ENCODE data around the gene IL5RA.

The IL5RA gene

DNA sequence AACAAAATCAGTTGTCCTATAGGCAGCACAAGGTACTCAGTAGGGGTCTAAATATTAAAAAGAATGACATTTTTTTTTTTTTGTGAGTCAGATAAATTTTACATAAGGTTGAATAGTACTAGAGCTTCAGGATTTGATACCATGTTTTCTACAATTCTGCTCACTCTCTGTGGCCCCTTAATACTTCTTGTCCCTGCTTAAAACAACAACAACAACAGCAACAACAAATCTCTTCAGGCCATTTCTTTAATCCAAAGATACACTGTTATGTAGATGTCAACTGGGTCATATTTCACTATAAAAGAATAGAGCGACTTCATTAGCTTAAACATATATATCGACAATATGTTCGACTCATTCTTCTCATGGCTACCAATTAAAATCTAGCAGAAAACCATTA lies 3.0 kb downstream of the IL5RA start:
- DNase-seq, result no peak

DNA sequence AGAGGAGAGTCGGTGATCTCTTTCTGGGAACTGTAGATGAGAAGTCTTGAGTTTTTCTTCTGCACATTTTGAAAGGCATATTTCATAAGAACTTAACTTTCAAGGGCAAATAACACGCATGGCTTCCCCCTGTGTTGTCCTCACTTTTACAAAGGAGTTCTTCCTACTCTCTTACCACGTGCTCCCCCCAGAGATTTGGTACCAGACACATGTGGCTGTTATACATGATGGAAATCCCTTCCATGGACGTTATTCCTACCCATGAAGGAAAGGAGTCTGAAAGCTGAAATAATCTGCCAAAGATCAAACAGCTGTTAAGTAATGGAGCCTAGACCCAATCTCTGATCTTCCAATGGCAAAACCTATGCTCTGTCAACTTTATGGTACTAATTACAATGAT lies 4.4 kb downstream of the IL5RA start:
- DNase-seq, result no peak

DNA sequence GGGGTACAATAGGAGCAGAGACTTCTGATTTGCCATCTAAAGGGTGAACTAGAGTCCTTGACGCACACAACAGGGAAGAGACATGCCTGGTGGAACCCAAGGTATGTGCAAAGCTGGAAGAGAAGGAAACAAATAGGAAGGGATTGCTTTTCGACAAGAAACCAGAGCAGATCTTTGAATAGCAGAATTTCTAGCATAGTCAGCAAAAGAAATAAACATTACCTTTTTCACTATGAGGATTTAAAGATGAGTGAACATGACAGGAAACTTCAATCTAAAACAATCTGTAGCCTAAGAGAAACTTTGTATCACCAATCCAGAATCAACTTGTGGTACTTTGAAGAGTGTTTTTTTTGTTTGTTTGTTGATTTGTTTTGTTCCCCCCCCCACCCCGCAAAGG lies 4.9 kb downstream of the IL5RA start:
- DNase-seq, result no peak

GRCh38 chr3:3102751-3103150 lies 7.4 kb downstream of the IL5RA start:
- no peak for DNase-seq

- no peak for DNase-seq
These were observed 8.3 kb downstream of the IL5RA start for GRCh38 chr3:3101660-3102458.

DNA sequence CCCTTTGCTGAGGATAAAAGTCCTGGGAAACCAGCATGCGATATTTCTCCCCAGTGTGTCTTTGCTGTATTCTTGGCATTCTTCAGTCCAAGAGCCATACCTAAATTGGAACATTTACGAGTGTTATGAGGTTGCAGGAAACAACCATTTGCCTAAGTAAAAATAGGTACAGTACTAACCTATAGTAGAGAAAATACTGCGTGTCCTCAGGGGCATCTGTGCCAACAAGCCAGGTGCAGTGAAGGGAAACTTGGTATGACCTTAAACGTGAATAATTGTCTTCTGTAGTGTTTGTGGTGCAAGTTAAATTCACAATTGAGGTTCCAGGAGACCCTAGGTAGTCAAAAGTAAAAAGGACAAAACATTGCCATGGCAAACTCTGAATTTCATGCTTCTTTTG lies 12.2 kb downstream of the IL5RA start:
- DNase-seq, result no peak

DNA sequence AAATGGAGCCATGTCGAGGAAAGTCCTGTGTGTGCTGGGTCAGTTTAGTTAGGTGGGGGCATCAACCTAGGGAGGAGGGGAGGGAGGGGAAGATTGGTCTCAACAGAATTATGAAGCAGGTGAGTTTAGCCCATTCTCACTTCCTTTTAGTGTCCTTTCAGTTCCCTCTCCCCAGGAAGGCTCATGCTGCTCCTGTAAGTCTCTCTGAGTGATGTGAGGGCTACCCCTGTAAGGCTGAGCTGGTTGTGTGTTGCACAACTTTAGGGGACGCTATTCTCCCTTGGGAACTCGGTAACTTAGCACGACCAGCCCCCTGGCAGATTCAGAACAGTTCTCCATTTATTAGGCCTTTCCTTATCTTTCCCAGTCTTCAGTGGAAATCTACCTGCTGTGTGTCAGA lies 21.2 kb downstream of the IL5RA start:
- DNase-seq, result no peak

- DNase-seq, result no peak
These were observed 22.3 kb downstream of the IL5RA start for GRCh38 chr3:3087716-3088465.

- DNase-seq, result no peak
These were observed 22.9 kb downstream of the IL5RA start for GRCh38 chr3:3087279-3087678.

- DNase-seq, result no peak
These were observed 23.9 kb downstream of the IL5RA start for GRCh38 chr3:3086239-3086638.

GRCh38 chr3:3085782-3086181 lies 24.4 kb downstream of the IL5RA start:
- no peak for DNase-seq

DNA sequence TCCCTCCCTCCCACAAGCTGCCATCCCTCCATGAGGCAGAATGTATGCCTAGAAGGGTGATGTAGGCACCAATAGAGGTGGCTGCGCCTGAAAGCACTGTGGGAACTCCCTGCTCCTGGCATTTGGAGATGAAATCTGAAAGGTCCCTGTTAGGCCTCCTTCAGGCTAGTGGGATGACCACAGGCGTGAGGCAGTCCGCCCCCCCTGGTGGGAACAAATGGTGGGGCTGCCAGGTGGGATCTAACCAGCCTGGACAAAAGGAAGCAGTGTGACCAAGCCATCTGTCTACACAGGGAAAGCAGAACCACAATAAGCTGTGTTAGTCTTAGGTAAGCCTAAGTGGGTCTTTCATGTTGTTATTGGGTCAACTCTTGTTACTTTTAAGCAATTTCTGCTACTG lies 25.3 kb downstream of the IL5RA start:
- no peak for DNase-seq

DNA sequence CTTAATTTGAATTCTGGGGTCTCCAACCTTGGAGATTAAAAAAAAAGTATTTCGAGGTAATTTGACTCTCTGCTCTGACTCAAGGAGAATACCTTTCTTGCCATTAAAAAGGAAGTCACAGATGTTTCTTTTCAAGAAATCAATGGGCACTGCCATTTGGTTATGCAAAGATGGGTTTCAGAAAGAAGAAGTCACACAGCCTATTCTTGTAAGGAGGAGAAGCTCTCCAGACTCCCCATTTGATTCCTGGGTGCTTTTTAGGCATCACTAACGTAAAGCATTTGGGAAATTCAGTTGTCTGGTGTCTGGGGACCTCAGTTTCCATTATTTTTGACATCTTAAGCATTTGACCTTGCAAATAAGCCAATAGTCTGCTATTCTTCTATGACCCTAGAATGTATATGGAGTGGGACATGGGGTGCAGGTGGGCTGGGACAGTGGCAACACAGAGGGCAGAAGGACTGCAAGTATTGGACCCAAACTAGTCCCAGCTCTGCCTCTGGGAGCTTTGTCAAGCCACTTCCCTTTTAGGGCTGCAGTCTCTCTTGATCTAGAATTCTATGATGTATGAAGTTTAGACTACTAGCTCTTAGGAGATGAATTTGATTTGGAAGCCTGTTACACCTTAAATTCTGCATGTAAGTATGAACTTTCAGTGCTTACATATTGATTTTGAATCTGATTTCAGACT lies 27.8 kb downstream of the IL5RA start:
- no peak for DNase-seq

- no peak for DNase-seq
These were observed 28.6 kb downstream of the IL5RA start for GRCh38 chr3:3081381-3082233.

DNA sequence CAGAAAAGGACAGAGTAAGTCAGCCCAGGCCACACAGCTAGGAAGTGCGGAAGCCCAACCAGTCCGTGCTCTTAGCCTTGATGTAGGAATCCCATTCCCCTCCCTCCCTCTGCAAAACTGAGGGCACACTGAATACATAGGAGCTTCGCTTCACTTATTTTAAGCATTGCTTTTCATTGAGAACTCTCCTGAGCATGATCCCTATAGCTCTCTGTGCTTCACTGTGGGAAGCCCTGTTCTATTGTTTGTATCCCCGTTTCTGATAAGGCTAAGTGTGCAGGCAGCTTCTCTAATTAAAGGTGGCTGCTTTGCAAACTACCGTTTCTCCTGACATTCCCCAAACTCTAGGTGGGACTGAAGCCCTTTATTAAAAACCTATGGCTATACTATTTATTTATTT lies 29.9 kb downstream of the IL5RA start:
- DNase-seq, result no peak

GRCh38 chr3:3074551-3075257 lies 35.5 kb downstream of the IL5RA start:
- no peak for DNase-seq

DNA sequence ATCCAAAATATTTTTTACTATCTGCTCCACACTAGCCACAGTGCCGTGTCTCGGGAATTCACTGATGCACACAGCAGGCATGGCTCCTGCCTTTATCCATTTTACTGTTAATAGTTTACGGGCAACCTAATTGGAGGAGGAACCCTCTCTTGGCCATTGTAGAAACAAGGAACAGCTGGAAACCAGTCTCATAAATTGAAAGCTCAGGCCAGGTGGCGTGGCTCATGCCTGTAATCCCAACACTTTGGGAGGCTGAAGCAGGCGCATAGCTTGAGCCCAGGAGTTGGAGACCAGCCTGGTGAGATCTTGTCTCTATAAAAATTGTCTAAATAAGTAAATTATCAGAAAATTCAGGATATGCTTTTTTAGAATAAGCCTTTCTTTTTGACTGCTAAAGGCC lies 39.0 kb downstream of the IL5RA start:
- no peak for DNase-seq

DNA sequence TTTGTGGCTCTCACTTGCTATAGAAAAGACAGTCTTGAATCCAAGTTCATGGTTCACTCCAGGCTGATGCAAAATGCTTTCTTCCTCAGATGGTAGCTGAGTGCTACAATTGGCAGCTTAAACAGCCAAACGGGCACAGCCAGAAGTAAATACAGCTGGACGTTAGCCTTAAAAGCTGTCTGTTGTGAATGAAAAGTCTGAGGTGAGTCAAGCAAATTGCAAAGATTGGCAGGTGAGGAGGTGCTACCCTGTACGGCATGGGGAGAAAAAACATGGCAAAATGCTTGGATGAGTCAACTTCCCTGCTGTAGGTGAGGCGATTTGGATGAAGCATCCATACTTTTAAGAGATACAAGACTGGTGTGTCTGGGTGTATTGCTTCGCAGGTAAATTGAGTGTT lies 40.5 kb downstream of the IL5RA start:
- no peak for DNase-seq

GRCh38 chr3:3068358-3068881 lies 41.8 kb downstream of the IL5RA start:
- DNase-seq, result no peak

GRCh38 chr3:3066910-3067309 lies 43.3 kb downstream of the IL5RA start:
- no peak for DNase-seq

GRCh38 chr3:3066378-3066777 lies 43.8 kb downstream of the IL5RA start:
- DNase-seq, result no peak

DNA sequence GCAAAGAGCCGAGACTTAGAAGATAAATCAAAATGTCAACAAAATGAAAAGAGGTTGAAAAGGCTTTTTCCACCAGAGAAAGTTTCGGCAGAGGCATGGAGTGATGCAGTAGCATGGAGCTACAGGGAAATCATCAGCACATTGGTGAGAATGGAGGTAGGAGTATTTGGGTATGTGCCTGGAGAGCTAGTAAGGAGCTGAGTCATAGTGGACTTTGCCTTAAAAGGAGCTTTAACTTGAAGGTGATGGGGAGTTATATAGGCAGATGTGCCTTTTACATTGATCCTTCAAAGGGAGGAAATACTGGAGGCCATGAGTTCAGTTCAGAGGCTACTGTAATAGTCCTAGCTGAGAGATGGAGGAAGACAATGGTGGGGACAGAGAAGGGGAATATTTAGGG lies 44.3 kb downstream of the IL5RA start:
- no peak for DNase-seq
